Activated T-helper 17 cell treated with anti-CD3 and anti-CD28 coated beads, Interleukin-2, amount 50 U/mL, for 72 hours (primary cell): ENCODE measurements around the gene PFDN6. TPM values are rescaled to one million over a fixed set of nuclear protein-coding genes. Genes with fewer than 3 reads are reported as not detected.

Experiments
- ATAC-seq: fragments of 150-1000 bp; cut with Tn5 transposase; replicated peaks from 2 replicates; pipeline ENCODE4 v1.10.0; 2021; ENCODE audit warnings: mild to moderate bottlenecking, moderate library complexity
- H3K27ac Mint-ChIP-seq: one replicate; pipeline ENCODE4 v1.8.0; 2022; ENCODE audit warnings: mixed read lengths
- H3K27me3 Mint-ChIP-seq: one replicate; pipeline ENCODE4 v1.8.0; 2022; ENCODE audit warnings: mixed read lengths
- H3K36me3 Mint-ChIP-seq: one replicate; pipeline ENCODE4 v1.8.0; 2022; ENCODE audit warnings: low read depth, mild to moderate bottlenecking, mixed read lengths
- H3K4me1 Mint-ChIP-seq: one replicate; pipeline ENCODE4 v1.8.0; 2022; ENCODE audit warnings: mixed read lengths
- H3K4me3 Mint-ChIP-seq: one replicate; pipeline ENCODE4 v1.8.0; 2022; ENCODE audit warnings: mild to moderate bottlenecking, mixed read lengths
- H3K9me3 Mint-ChIP-seq: one replicate; pipeline ENCODE4 v1.8.0; 2022; ENCODE audit warnings: mixed read lengths
- total RNA-seq, 2 donors: library from RNA; stranded (reverse); gene quantifications; one replicate each; pipeline ENCODE4 v1.2.3, GENCODE V29; 2022

The PFDN6 gene
- total RNA-seq, 2 donors from 2014 or later: 57.9 to 81.2 TPM

DNA sequence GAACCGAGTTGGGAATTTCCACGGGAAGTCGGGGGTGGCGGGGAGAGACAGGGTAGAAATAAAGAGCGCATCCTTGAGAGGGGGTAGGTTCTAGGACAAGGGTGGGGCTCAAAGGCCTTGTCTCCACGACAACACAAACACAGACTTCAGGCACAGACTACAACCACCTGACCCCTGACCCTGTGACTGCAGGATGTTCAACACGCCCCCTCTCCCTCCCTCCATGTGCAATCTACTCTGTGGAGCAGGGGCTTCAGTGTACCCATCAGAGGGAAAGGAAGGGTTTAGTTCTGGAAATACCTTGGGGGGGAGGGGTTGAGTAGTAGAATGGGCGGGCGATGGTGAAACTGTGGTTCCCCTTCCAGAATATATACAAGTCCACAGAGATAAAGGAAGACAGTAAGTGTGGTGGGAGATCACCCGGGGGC is 25.1 kb downstream of the PFDN6 start:
- peaks cover 70% of the 10 kb centered on the region for H3K36me3 Mint-ChIP-seq
- H3K4me3 Mint-ChIP-seq: peak overlapping the region; percentile 96
- peak overlapping the region; percentile 95 for H3K27ac Mint-ChIP-seq
- peak; percentile 41 for ATAC-seq
- no peaks in the 10 kb centered on the region for H3K27me3 Mint-ChIP-seq
- H3K4me1 Mint-ChIP-seq: peaks cover 34% of the 10 kb centered on the region
- H3K9me3 Mint-ChIP-seq: no peaks in the 10 kb centered on the region

DNA sequence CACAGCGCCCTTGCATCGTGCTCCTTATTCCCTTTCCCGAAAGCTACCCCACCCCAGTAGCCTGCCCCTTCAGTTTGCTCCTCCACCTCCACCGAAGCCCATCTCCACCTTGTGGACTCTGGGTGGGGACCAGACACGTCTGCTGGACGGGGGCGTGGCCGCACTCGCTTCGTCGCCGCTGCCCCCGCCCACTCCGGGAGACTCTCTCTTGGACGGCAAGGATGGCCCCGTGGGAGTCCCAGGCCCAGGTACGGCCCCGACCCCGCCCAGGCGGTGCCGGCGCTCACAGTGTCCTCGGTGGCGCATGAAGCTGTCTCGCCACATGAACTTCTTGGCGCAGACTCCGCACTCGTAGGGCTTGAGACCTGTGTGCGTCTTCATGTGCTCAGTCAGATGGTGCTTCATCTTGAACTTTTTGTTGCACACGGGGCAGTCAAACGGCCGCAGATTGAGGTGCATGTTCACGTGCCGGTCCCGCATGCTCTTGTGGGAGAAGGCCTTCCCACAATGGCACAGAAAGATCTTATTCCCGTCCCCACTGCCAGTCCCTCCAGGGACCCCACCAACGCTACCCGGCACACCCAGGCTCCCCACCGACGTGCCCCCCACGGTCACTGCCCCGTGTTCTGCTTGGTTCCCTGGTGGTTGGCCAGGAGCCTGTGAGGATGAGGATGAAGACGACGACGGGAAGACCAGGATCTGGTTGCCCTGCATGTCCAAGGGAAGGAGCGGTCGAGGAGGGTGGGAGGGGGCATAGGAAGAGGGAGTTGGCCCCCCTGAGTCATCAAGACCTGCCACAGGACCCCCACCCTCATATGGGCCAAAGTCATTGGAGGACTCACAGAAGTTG is 25.8 kb downstream of the PFDN6 start:
- H3K36me3 Mint-ChIP-seq: peaks cover 70% of the 10 kb centered on the region
- no peaks in the 10 kb centered on the region for H3K9me3 Mint-ChIP-seq
- peak overlapping the region; percentile 95 for H3K27ac Mint-ChIP-seq
- H3K4me1 Mint-ChIP-seq: peaks cover 40% of the 10 kb centered on the region
- peak overlapping the region; percentile 96 for H3K4me3 Mint-ChIP-seq
- no peaks in the 10 kb centered on the region for H3K27me3 Mint-ChIP-seq
- ATAC-seq: no peak

DNA sequence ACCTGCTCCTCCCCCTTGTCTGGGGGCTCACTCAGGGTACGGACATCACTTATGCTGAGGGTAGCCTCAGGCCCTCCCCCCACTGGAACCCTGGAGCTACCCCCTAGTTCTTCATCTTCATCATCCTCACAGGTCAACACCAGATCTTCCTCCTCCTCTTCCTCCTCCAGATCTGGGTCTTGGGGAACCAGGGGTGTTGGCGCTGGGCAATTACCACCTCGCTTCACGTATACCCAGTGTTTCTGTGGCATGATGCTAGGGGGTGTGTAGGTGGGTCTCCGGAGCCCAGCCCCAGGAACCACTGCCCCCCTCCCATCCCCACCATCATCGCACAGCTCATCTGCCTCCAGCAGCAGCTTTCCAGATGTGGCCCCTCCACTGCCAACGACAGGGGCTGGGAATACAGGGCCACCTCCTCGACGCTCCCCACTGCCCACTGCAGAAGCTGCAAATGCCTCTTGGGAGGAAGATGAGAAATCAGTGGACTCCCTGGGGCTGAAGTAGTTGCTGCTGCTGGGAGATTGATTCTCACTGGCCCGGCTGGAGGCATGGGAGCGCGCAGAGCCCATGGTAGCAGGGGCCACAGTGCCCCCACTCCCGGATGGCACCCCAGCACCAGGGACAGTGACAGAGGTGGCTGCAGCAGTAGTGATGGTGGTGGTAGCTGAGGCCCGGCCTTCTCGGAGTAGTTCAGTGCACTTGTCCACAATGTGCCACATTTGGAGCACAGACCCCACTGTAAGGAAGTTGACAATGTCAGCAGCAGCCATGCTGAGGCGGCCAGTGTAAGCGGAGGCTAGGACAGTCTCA is 26.6 kb downstream of the PFDN6 start:
- Mint-ChIP-seq H3K4me1 (peaks cover 46% of the 10 kb centered on the region), H3K36me3 (peaks cover 70% of the 10 kb centered on the region), H3K27me3 (no peaks in the 10 kb centered on the region), H3K9me3 (no peaks in the 10 kb centered on the region), H3K27ac (peak overlapping the region; percentile 47), H3K4me3 (peak overlapping the region; percentile 96)
- no peak for ATAC-seq

DNA sequence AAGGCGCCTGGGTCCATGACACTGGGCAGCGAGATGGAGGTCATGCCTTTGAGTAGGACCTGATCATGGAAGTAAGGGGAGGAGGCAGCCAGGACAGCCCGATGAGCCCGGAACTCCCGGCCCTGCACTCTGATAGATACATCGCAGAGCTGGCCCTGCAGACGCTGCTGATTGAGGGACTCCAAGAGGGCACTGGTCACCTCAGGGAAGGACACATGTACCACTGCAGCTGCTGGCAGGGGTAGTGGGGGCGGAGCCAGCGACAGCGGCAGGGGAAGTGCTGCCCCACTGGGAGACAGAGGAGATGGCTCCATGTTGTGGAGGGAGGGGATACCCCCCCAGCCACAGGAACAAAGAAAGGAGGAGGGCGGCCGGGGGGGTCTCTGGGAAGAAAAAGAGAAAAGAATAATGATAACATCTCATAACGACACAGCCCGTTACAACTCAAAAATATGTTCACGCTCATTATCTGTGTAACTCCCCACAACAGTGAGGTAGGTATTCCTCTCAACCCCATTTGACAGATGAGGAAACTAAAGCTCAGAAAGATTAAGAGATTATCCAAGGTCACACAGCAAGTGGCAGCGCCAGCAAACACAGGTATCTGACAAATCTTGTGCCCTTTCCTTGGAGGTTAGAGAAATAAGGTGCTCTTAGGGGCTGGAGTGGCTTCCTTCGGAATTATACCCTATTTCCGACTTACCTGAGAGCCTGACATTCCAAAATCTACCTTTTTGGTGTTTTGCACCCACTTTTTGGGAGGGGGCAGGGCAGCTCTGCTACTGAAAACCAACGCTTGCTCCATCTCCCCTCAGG is 27.4 kb downstream of the PFDN6 start:
- Mint-ChIP-seq H3K27ac (peak overlapping the region; percentile 90), H3K4me3 (peak overlapping the region; percentile 96), H3K36me3 (peaks cover 70% of the 10 kb centered on the region), H3K4me1 (peaks cover 49% of the 10 kb centered on the region), H3K27me3 (no peaks in the 10 kb centered on the region), H3K9me3 (no peaks in the 10 kb centered on the region)
- no peak for ATAC-seq

DNA sequence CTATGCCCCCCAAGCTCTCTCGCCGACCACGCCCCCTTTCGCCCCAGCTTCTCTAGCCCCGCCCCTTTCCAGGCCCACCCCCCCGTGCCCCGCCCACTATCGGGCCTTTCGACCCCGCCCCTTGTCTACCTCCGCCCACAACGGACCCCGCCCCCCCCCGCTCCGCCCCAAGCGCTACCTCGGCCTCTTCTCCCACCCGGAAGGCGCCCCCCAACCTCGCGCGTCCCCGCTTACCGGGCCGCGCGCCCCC is 27.9 kb downstream of the PFDN6 start:
- Mint-ChIP-seq H3K4me3 (peak overlapping the region; percentile 96), H3K27me3 (no peaks in the 10 kb centered on the region), H3K27ac (peak overlapping the region; percentile 90), H3K36me3 (peaks cover 70% of the 10 kb centered on the region), H3K9me3 (no peaks in the 10 kb centered on the region), H3K4me1 (peaks cover 54% of the 10 kb centered on the region)
- no peak for ATAC-seq

DNA sequence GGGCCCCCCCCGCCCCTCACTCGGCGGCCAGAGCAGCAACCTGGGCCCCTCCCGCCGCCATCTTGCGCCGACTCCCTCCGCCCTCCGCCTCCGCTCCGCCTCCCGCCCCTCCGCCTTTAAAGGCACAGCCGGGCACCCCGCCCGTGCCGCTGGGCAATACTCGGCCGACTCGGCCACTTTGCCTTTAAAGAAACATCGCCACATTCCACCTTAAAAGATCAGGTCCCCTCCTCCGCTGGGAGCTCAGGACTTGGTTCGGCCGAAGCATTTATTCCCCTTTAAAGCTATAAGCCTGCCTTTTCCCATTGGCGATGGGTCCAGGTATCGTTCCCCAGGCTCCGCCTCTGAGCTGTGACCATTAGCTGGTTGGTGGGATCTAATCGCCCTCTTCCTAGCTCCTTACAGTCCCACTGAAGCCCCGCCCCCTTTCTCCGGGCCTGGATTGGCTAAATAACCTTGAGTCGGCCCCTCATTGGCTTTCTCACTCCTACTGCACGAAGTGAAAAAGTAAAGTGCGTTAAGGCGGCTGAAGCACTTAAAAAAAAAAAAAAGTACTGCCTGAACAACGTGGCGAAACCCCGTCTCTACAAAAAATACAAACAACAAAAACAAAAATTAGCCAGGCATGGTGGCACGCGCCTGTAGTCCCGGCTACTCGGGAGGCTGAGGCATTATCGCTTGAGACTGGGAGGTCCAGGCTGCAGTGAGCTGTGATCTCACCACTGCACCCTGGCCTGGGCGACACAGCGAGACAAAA is 28.4 kb downstream of the PFDN6 start, which contains the start of gene ZBTB22:
Gene ZBTB22, minus strand, starts transcription at position 76 of the 757 bp plus-strand sequence. CDS start 828 bp downstream, outside the sequence.
- ATAC-seq: peak; percentile 74
- peaks cover 54% of the 10 kb centered on the region for H3K4me1 Mint-ChIP-seq
- H3K27me3 Mint-ChIP-seq: no peaks in the 10 kb centered on the region

DNA sequence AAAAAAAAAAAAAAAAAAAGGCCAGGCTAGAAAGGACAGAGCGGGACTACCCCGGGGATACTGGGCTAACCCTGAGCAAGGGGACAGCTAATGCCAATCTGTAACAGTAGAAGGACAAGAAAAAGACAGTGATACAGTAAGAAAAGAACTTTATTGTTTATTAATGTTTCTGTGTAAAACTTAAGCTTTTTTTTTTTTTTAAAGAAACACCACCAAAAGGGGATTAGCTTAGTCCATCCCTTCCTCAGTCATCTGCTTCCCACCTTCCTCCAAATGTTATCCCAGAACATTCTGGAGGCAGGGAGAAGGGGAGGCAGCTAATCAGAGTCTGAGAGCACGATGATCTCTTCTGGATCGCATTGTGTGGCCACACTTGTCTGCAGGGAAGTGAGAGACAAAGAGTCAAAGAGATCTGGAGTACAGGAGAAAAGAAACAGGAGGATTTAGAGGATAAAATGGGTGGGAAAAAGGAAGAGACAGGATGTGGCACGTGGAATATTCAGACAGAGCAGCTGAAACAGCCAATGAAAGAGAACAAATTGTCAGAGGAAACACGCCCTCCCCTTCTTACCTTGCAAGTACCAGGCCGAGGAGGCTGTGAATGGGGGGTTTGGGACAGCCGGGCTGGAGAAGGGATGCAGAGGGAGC is 29.1 kb downstream of the PFDN6 start:
- Mint-ChIP-seq H3K4me3 (peak overlapping the region; percentile 96), H3K36me3 (peaks cover 66% of the 10 kb centered on the region)

More for the DNA sequence above, 28.4 kb downstream of the PFDN6 start, which contains the start of gene ZBTB22:
- H3K4me3 Mint-ChIP-seq: peak within 1 kb of the TSS; percentile 96
- no peaks in the 10 kb centered on the region for H3K9me3 Mint-ChIP-seq
- peak within 1 kb of the TSS; percentile 90 for H3K27ac Mint-ChIP-seq
- H3K36me3 Mint-ChIP-seq: peaks cover 70% of the 10 kb centered on the region

DNA sequence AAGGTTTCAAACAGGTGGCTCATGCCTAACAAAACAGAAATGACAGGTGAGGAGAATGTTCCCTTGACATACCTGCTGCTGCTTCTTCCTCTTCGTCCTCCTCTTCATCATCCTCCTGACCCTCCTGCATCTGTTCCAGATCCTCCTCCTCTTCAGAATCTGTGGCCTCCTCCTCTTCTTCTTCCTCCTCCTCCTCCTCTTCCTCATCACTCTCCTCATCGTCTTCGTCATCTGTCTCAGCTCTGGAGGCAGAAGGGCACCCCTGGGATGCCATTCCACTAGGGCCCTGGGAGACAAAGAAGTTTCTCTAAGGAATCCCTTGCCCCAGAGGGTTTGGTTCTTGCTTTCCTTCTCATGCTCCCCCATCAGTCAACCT is 30.5 kb downstream of the PFDN6 start:
- Mint-ChIP-seq H3K27ac (peak overlapping the region; percentile 90), H3K9me3 (no peaks in the 10 kb centered on the region), H3K4me3 (peak overlapping the region; percentile 96), H3K4me1 (peaks cover 51% of the 10 kb centered on the region), H3K36me3 (peaks cover 57% of the 10 kb centered on the region), H3K27me3 (no peaks in the 10 kb centered on the region)
- ATAC-seq: no peak

More for the DNA sequence above, 29.1 kb downstream of the PFDN6 start:
- peaks cover 55% of the 10 kb centered on the region for H3K4me1 Mint-ChIP-seq
- H3K9me3 Mint-ChIP-seq: no peaks in the 10 kb centered on the region
- H3K27ac Mint-ChIP-seq: peak overlapping the region; percentile 90
- no peak for ATAC-seq
- H3K27me3 Mint-ChIP-seq: no peaks in the 10 kb centered on the region

DNA sequence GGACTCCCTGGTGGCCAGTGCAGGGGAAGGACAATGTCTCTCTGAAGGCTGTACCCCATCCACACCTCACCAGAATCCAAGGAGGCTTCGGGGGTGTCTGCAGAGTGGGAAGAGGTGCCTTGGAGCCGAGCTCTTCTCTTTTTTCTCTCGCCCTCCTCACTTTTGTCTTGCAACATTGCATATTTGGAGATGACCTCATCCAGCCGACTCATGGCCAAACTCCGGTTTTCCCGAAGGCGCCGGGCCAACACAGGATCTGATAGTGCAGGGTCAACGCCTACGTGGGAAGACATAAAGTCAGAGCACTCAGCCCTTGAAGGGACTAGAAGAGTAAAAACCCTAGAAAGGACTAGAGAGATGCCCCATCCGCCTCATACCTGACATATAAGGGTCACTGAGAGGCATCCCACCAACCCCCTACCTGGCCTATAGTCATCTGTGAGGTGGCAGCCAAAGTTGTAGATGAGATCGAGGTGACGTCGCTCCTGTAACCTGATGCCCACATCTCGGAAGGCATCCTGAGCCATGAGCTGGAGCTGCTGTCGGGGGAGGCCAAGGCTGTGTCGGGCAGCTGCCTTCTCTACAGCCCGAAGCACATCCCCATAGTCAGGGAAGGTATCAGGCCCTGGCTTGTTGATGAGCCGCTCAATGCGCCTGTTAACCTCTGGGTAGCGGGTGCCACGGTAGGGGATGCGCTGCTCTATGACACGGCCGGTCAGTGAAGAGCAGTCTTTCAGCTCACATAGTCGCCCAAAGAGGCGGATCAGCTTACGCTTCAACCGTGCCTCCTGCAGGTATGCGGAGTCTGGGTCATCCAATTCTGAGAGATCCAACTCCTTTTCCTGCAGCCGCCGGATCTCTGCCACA is 31.1 kb downstream of the PFDN6 start:
- Mint-ChIP-seq H3K27me3 (no peaks in the 10 kb centered on the region), H3K36me3 (peaks cover 57% of the 10 kb centered on the region), H3K4me1 (peaks cover 51% of the 10 kb centered on the region), H3K4me3 (peak overlapping the region; percentile 96), H3K27ac (peak overlapping the region; percentile 97), H3K9me3 (no peaks in the 10 kb centered on the region)
- ATAC-seq: no peak

DNA sequence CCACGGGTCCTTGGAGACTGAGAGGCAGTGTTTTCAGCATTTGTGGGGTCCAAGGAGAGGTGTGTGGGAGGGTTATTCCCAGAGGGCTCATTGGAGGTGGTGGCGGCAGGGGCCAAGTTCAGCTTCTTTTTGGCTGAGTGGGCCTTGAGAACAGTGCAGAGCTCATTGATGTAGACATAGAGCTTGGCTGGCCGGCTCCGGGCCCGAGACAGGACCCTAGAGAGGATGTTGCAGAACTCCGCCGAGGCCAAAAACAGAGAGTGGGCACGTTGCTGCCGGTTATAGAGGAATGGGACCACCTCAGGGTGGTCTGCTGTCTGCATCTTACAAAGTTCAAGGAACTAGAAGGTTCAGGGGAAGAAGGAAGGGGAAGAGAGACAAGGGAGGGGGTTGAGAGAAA is 31.8 kb downstream of the PFDN6 start:
- no peak for ATAC-seq
- Mint-ChIP-seq H3K4me3 (peak overlapping the region; percentile 96), H3K27ac (peak overlapping the region; percentile 97), H3K9me3 (no peaks in the 10 kb centered on the region), H3K4me1 (peaks cover 51% of the 10 kb centered on the region), H3K27me3 (no peaks in the 10 kb centered on the region), H3K36me3 (peaks cover 57% of the 10 kb centered on the region)

DNA sequence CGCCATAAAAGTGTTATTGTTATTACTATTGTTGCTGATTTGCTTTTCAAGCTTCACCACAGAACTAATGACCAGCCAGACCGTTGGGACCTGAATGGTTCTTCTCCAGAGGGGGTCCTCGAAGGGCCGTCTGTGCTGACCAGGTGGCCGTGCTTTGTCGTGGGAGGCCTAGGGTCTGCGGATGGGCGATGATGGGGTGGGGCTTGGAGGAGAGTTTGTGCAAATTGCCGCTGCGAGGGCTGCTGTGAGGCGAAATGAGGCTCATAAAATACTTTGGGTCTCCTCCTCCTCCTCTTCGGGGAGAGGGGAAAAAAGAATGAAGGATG is 34.2 kb downstream of the PFDN6 start:
- Mint-ChIP-seq H3K4me1 (peaks cover 36% of the 10 kb centered on the region), H3K9me3 (no peaks in the 10 kb centered on the region), H3K27me3 (no peaks in the 10 kb centered on the region), H3K36me3 (peaks cover 46% of the 10 kb centered on the region), H3K27ac (peak overlapping the region; percentile 97), H3K4me3 (peak overlapping the region; percentile 96)
- ATAC-seq: no peak

DNA sequence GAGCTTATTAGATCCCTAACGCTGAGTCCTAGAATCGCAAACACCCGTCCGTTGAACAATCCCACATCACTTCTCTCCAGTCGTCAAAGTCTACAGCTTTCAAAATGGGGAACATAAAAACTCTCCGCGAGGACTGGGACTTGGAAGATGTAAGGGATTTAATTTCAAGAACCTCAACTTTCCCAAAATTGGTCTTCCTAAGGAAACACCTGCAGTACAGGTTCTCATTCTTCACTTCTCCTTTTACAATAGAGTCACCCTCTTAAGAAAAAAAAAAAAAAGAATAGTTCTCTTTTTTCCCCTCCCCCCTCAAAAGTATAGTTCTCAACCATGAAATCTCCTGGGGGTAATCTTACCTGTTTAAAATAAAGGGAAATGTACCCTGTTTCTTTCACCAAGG is 34.7 kb downstream of the PFDN6 start:
- Mint-ChIP-seq H3K4me1 (peaks cover 31% of the 10 kb centered on the region), H3K9me3 (no peaks in the 10 kb centered on the region), H3K27ac (peak overlapping the region; percentile 97), H3K27me3 (no peaks in the 10 kb centered on the region), H3K36me3 (peaks cover 41% of the 10 kb centered on the region), H3K4me3 (peak overlapping the region; percentile 96)
- ATAC-seq: no peak

DNA sequence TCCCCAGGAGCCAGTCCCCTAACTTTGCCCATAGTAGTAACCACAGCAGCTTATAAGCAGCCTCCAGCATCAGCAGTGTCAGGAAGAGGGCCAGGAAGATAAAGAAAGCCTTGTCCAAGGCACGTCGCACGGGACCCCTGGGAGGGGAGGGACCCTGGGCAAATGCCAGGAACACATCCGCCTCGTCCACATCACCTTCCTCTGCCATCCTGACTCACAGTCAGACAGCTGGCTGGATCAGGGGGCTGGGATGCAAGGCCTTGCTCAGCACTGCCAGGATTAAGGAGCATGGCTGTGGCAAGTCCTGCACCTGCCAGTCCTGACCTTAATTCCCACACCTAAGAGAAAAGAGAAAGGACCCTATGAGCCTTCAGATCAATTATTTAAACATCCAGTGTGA is 39.7 kb downstream of the PFDN6 start:
- Mint-ChIP-seq H3K27me3 (no peaks in the 10 kb centered on the region), H3K4me3 (no peak overlapping the region), H3K9me3 (no peaks in the 10 kb centered on the region), H3K4me1 (no peaks in the 10 kb centered on the region), H3K27ac (no peak overlapping the region), H3K36me3 (no peaks in the 10 kb centered on the region)
- ATAC-seq: no peak
